SK-N-SH treated with all-trans-retinoic acid at 6 μM for 48 hours (cell line): ENCODE results near the gene GRAMD4.

Experiments used
- ARNTL ChIP-seq: fragments of 450-650 bp; formaldehyde crosslinking; IDR thresholded peaks from 2 replicates; pipeline ENCODE4 v1.5.0; 2020; ENCODE audit warnings: low read depth, mild to moderate bottlenecking, moderate library complexity, borderline replicate concordance
- CREB5 ChIP-seq: fragments of 250-450 bp; sonication (Bioruptor Pico); IDR thresholded peaks from 2 replicates; pipeline ENCODE4 v1.5.1; 2020; ENCODE audit warnings: low read depth, mild to moderate bottlenecking, moderate library complexity
- GLIS3 ChIP-seq: fragments of 250-450 bp; sonication (Bioruptor Pico); IDR thresholded peaks from 2 replicates; pipeline ENCODE4 v1.5.0; 2020; ENCODE audit warnings: mild to moderate bottlenecking, moderate library complexity
- OSR1 ChIP-seq: fragments of 250-450 bp; sonication (Bioruptor Pico); IDR thresholded peaks from 2 replicates; pipeline ENCODE4 v1.8.0; 2022; ENCODE audit warnings: moderate library complexity, mild to moderate bottlenecking, inconsistent platforms
- PPARA ChIP-seq: fragments of 250-450 bp; sonication (Bioruptor Pico); IDR thresholded peaks from 2 replicates; pipeline ENCODE4 v1.5.0; 2020; ENCODE audit warnings: mild to moderate bottlenecking, borderline replicate concordance
- RARB ChIP-seq: fragments of 250-450 bp; sonication (Bioruptor Pico); IDR thresholded peaks from 2 replicates; pipeline ENCODE4 v1.8.0; 2021; ENCODE audit warnings: mild to moderate bottlenecking, moderate library complexity
- SNAI2 ChIP-seq: fragments of 250-450 bp; sonication (Bioruptor Pico); IDR thresholded peaks from 2 replicates; pipeline ENCODE4 v1.5.0; 2020; ENCODE audit warnings: mild to moderate bottlenecking, moderate library complexity
- TCF4 ChIP-seq: fragments of 250-450 bp; sonication (Bioruptor Pico); IDR thresholded peaks from 2 replicates; pipeline ENCODE4 v1.8.0; 2021; ENCODE audit warnings: mild to moderate bottlenecking, moderate library complexity, borderline replicate concordance
- ZFP30 ChIP-seq: fragments of 450-650 bp; formaldehyde crosslinking; IDR thresholded peaks from 2 replicates; pipeline ENCODE4 v1.5.0; 2022; ENCODE audit warnings: mild to moderate bottlenecking, moderate library complexity
- ZNF8 ChIP-seq: fragments of 450-650 bp; formaldehyde crosslinking; IDR thresholded peaks from 2 replicates; pipeline ENCODE4 v1.5.0; 2020; ENCODE audit warnings: mild to moderate bottlenecking, moderate library complexity
- TF ChIP-seq, protein P1 (sequence below): fragments of 250-450 bp; sonication (Bioruptor Pico); IDR thresholded peaks from 2 replicates; pipeline ENCODE4 v1.8.0; 2021; ENCODE audit warnings: low read depth, mild to moderate bottlenecking, moderate library complexity, borderline replicate concordance
- TF ChIP-seq, protein P2 (sequence below): fragments of 250-450 bp; sonication (Bioruptor Pico); IDR thresholded peaks from 2 replicates; pipeline ENCODE4 v1.8.0; 2020; ENCODE audit warnings: mild to moderate bottlenecking, moderate library complexity, borderline replicate concordance
- TF ChIP-seq, protein P3 (sequence below): fragments of 250-450 bp; sonication (Bioruptor Pico); IDR thresholded peaks from 2 replicates; pipeline ENCODE4 v1.5.1; 2021; ENCODE audit warnings: mild to moderate bottlenecking, moderate library complexity

- TF ChIP-seq, protein P1, sequence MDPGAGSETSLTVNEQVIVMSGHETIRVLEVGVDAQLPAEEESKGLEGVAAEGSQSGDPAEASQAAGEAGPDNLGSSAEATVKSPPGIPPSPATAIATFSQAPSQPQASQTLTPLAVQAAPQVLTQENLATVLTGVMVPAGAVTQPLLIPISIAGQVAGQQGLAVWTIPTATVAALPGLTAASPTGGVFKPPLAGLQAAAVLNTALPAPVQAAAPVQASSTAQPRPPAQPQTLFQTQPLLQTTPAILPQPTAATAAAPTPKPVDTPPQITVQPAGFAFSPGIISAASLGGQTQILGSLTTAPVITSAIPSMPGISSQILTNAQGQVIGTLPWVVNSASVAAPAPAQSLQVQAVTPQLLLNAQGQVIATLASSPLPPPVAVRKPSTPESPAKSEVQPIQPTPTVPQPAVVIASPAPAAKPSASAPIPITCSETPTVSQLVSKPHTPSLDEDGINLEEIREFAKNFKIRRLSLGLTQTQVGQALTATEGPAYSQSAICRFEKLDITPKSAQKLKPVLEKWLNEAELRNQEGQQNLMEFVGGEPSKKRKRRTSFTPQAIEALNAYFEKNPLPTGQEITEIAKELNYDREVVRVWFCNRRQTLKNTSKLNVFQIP (CRISPR knock-in tag), result no peak
- TF ChIP-seq CREB5, result no peak
- no peak for TF ChIP-seq GLIS3
- TF ChIP-seq, protein P2, sequence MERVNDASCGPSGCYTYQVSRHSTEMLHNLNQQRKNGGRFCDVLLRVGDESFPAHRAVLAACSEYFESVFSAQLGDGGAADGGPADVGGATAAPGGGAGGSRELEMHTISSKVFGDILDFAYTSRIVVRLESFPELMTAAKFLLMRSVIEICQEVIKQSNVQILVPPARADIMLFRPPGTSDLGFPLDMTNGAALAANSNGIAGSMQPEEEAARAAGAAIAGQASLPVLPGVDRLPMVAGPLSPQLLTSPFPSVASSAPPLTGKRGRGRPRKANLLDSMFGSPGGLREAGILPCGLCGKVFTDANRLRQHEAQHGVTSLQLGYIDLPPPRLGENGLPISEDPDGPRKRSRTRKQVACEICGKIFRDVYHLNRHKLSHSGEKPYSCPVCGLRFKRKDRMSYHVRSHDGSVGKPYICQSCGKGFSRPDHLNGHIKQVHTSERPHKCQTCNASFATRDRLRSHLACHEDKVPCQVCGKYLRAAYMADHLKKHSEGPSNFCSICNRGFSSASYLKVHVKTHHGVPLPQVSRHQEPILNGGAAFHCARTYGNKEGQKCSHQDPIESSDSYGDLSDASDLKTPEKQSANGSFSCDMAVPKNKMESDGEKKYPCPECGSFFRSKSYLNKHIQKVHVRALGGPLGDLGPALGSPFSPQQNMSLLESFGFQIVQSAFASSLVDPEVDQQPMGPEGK (CRISPR knock-in tag), result no peak
- no peak for TF ChIP-seq RARB (CRISPR knock-in tag)
- TF ChIP-seq PPARA (CRISPR knock-in tag), result no peak
- TF ChIP-seq SNAI2 (CRISPR knock-in tag), result no peak
- no peak for TF ChIP-seq ARNTL (CRISPR knock-in tag)
- TF ChIP-seq, protein P3, sequence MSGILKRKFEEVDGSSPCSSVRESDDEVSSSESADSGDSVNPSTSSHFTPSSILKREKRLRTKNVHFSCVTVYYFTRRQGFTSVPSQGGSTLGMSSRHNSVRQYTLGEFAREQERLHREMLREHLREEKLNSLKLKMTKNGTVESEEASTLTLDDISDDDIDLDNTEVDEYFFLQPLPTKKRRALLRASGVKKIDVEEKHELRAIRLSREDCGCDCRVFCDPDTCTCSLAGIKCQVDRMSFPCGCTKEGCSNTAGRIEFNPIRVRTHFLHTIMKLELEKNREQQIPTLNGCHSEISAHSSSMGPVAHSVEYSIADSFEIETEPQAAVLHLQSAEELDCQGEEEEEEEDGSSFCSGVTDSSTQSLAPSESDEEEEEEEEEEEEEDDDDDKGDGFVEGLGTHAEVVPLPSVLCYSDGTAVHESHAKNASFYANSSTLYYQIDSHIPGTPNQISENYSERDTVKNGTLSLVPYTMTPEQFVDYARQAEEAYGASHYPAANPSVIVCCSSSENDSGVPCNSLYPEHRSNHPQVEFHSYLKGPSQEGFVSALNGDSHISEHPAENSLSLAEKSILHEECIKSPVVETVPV (CRISPR knock-in tag), result no peak
- no peak for TF ChIP-seq OSR1
- no peak for TF ChIP-seq ZFP30 (CRISPR knock-in tag)
- no peak for TF ChIP-seq ZNF8
- no peak for TF ChIP-seq TCF4
These were observed 77.8 kb downstream of the GRAMD4 start for GRCh38 chr22:46697811-46698515.
